Gastroesophageal sphincter (tissue), 4 donors: Measurements from ENCODE around the gene IPO5. TPM values are rescaled to one million over a fixed set of nuclear protein-coding genes. Genes with fewer than 3 reads are reported as not detected.
"Not testable (repeated sequence)": the region's sequence is repeated elsewhere in the genome, so short reads cannot be mapped to it uniquely, and the experiment has no call there.

Source experiments
- ATAC-seq: fragments of 150-250 bp; one replicate; pipeline ENCODE4 v1.9.1; 2016; ENCODE audit warnings: mild to moderate bottlenecking, moderate library complexity
- H3K27ac ChIP-seq, 4 donors: fragments of 200-600 bp; sonication (generic) in 3 of 4; 1 replicate in 3 of 4; 2 replicates in 1 of 4; pipeline ENCODE4 v1.5.1; 2016 to 2019
- H3K27me3 ChIP-seq: fragments of 200-600 bp; sonication (generic); one replicate; pipeline ENCODE4 v1.5.1; 2019
- H3K36me3 ChIP-seq, 2 donors: fragments of 200-600 bp; sonication (generic); one replicate each; pipeline ENCODE4 v1.5.1; 2019; ENCODE audit warnings: control low read depth in 1 of 2
- H3K4me1 ChIP-seq, 3 donors: fragments of 200-600 bp; sonication (generic); 1 replicate in 2 of 3; 2 replicates in 1 of 3; pipeline ENCODE4 v1.5.1; 2016 to 2019; ENCODE audit warnings: control low read depth in 2 of 3
- H3K4me3 ChIP-seq, 2 donors: fragments of 200-600 bp; sonication (generic); one replicate each; pipeline ENCODE4 v1.5.1; 2019; ENCODE audit warnings: mild to moderate bottlenecking in 1 of 2, moderate library complexity in 1 of 2
- H3K9me3 ChIP-seq, 3 donors: fragments of 200-600 bp; sonication (generic); one replicate each; pipeline ENCODE4 v1.5.1; 2017 to 2019; ENCODE audit warnings: control low read depth in 2 of 3
- CTCF ChIP-seq, 4 experiments: fragments of 200-600 bp in 2 of 4; fragments of 450-650 bp in 2 of 4; sonication (generic) in 1 of 4; IDR thresholded peaks; one replicate each; pipeline ENCODE4 v1.5.1; 2017 to 2019; ENCODE audit warnings: antibody characterized with exemption in 4 of 4, mild to moderate bottlenecking in 2 of 4, moderate library complexity in 2 of 4
- EP300 ChIP-seq: sonication (generic); formaldehyde crosslinking; IDR thresholded peaks from one replicate; pipeline ENCODE4 v1.6.1; 2017; ENCODE audit warnings: antibody characterized with exemption, mild to moderate bottlenecking
- POLR2A ChIP-seq, 2 donors: fragments of 450-650 bp; IDR thresholded peaks; one replicate each; pipeline ENCODE4 v1.6.1; 2017; ENCODE audit warnings: antibody characterized with exemption in 2 of 2, mild to moderate bottlenecking in 2 of 2, moderate library complexity in 1 of 2
- POLR2AphosphoS5 ChIP-seq: sonication (generic); formaldehyde crosslinking; IDR thresholded peaks from one replicate; pipeline ENCODE4 v1.6.1; 2017; ENCODE audit warnings: antibody characterized with exemption
- WGBS, 2 donors: methylation state at CpG; one replicate each; pipeline ENCODE4 v1.1.5; 2018; ENCODE audit warnings: low coverage in 1 of 2; 5-methylcytosine and 5-hydroxymethylcytosine counted together
- total RNA-seq, 4 donors: library from RNA; depleted of rRNA; stranded (reverse); fragments of >200 nt; gene quantifications; one replicate each; pipeline ENCODE4 v1.1.0, GENCODE V29; 2016

The IPO5 gene
- total RNA-seq, 4 donors from 2014 or later, result 133 to 155 (median 142) TPM

- 86 to 93% methylated on average over 1 to 3 of the region's 3 CpGs for WGBS, 2 donors
- Histone ChIP-seq H3K36me3 (peaks cover 14 to 84% of the 10 kb centered on the region in 2 donors), H3K4me3 (no peak overlapping the region), H3K9me3 (no peaks in the 10 kb centered on the region), H3K27me3 (no peaks in the 10 kb centered on the region), H3K4me1 (peaks cover 0 to 5% (median 0%) of the 10 kb centered on the region in 3 donors), H3K27ac (no peak overlapping the region)
- ATAC-seq, result no peak
- TF ChIP-seq CTCF (IDR thresholded peaks at IDR 0.05) (no peak), EP300 (no peak), POLR2A (IDR thresholded peaks at IDR 0.05) (no peak), POLR2AphosphoS5 (no peak)
Observed at GRCh38 chr13:97986835-97987234, 33.4 kb downstream of the IPO5 start.

GRCh38 chr13:97999653-98000052, 46.2 kb downstream of the IPO5 start:
- no peak overlapping the region for H3K4me3 ChIP-seq
- no peak for TF ChIP-seq POLR2AphosphoS5
- TF ChIP-seq CTCF (IDR thresholded peaks at IDR 0.05), result no peak
- no peak for TF ChIP-seq EP300
- no peak for TF ChIP-seq POLR2A (IDR thresholded peaks at IDR 0.05)
- H3K9me3 ChIP-seq, result no peaks in the 10 kb centered on the region
- no peak for ATAC-seq
- H3K27ac ChIP-seq, result no peak overlapping the region
- H3K36me3 ChIP-seq, result peaks cover 8 to 98% of the 10 kb centered on the region in 2 donors
- H3K27me3 ChIP-seq, result no peaks in the 10 kb centered on the region
- H3K4me1 ChIP-seq, result no peaks in the 10 kb centered on the region
- WGBS, 2 donors, result 100% methylated on average over 1 to 2 of the region's 2 CpGs

- no peak for ATAC-seq
- no peak overlapping the region for H3K4me3 ChIP-seq
- no peaks in the 10 kb centered on the region for H3K9me3 ChIP-seq
- H3K36me3 ChIP-seq, result peaks cover 6 to 100% of the 10 kb centered on the region in 2 donors
- WGBS, 2 donors, result 31 to 42% methylated on average over 3 of the region's 3 CpGs
- H3K27me3 ChIP-seq, result no peaks in the 10 kb centered on the region
- no peak overlapping the region for H3K27ac ChIP-seq
- H3K4me1 ChIP-seq, result no peaks in the 10 kb centered on the region
- TF ChIP-seq POLR2AphosphoS5, result no peak
- no peak for TF ChIP-seq EP300
- no peak for TF ChIP-seq POLR2A (IDR thresholded peaks at IDR 0.05)
- no peak for TF ChIP-seq CTCF (IDR thresholded peaks at IDR 0.05)
Observed at GRCh38 chr13:98004107-98004506, 50.6 kb downstream of the IPO5 start.

GRCh38 chr13:98004997-98005396, 51.5 kb downstream of the IPO5 start:
- H3K27ac ChIP-seq, ATAC-seq: not testable (repeated sequence)
- H3K36me3 ChIP-seq, result peaks cover 6 to 100% of the 10 kb centered on the region in 2 donors

GRCh38 chr13:98007001-98007400, 53.5 kb downstream of the IPO5 start:
- H3K27me3 ChIP-seq, result no peaks in the 10 kb centered on the region
- peaks cover 6 to 100% of the 10 kb centered on the region in 2 donors for H3K36me3 ChIP-seq
- 88% methylated on average over 5 of the region's 5 CpGs; no CpG with 5 or more reads in 1 of the 2 donors for WGBS, 2 donors
- ATAC-seq, result no peak
- no peak overlapping the region for H3K27ac ChIP-seq
- no peak overlapping the region for H3K4me3 ChIP-seq
- H3K9me3 ChIP-seq, result no peaks in the 10 kb centered on the region
- no peak for TF ChIP-seq EP300
- TF ChIP-seq POLR2A (IDR thresholded peaks at IDR 0.05), result no peak
- H3K4me1 ChIP-seq, result no peaks in the 10 kb centered on the region

More at GRCh38 chr13:98004997-98005396, 51.5 kb downstream of the IPO5 start:
- H3K27me3 ChIP-seq, H3K4me3 ChIP-seq, H3K9me3 ChIP-seq, H3K4me1 ChIP-seq: not testable (repeated sequence)
- 78 to 90% methylated on average over 5 to 6 of the region's 8 CpGs for WGBS, 2 donors

GRCh38 chr13:98013241-98013640, 59.8 kb downstream of the IPO5 start:
- Histone ChIP-seq H3K4me3 (no peak overlapping the region), H3K27me3 (no peaks in the 10 kb centered on the region), H3K27ac (no peak overlapping the region), H3K4me1 (no peaks in the 10 kb centered on the region), H3K36me3 (peaks cover under 1 to 100% of the 10 kb centered on the region in 2 donors), H3K9me3 (no peaks in the 10 kb centered on the region)
- no peak for ATAC-seq
- WGBS, 2 donors, result 83 to 84% methylated on average over 2 to 8 of the region's 9 CpGs
- TF ChIP-seq POLR2AphosphoS5 (no peak), CTCF (IDR thresholded peaks at IDR 0.05) (no peak), POLR2A (IDR thresholded peaks at IDR 0.05) (no peak), EP300 (no peak)
